Testis (tissue), 2 donors: ENCODE measurements around the gene PPARG.

Experiments
- CTCF ChIP-seq, 3 experiments: fragments of 450-650 bp in 2 of 3; fragments of 200-600 bp in 1 of 3; sonication (generic) in 1 of 3; IDR thresholded peaks; one replicate each; pipeline ENCODE4 v1.5.1; 2016 to 2019; ENCODE audit warnings: antibody characterized with exemption in 3 of 3, mild to moderate bottlenecking in 2 of 3, moderate library complexity in 1 of 3
- POLR2A ChIP-seq: fragments of 450-650 bp; IDR thresholded peaks from one replicate; pipeline ENCODE4 v1.6.1; 2017; ENCODE audit warnings: antibody characterized with exemption, mild to moderate bottlenecking, moderate library complexity

GRCh38 chr3:12292770-12293169, 3.9 kb downstream of the PPARG start:
- TF ChIP-seq POLR2A (no peak), CTCF (IDR thresholded peaks at IDR 0.05) (no peak)
